Medulla oblongata (tissue), 1 donor: Measurements from ENCODE around the gene DRC7.

ENCODE experiments used
- DNase-seq: peaks from one replicate; pipeline ENCODE4 v3.0.0-alpha.2; 2015; ENCODE audit errors: extremely low spot score

Gene DRC7

GRCh38 chr16:57675741-57676551 lies 18.7 kb upstream of the DRC7 start:
- no peak for DNase-seq

- DNase-seq = no peak
These were observed 18.0 kb upstream of the DRC7 start for GRCh38 chr16:57676553-57677085.

- DNase-seq = no peak
These were observed 16.8 kb upstream of the DRC7 start for GRCh38 chr16:57677622-57678369.

GRCh38 chr16:57679016-57679415 lies 15.6 kb upstream of the DRC7 start:
- DNase-seq = no peak

GRCh38 chr16:57679767-57680482 lies 14.7 kb upstream of the DRC7 start:
- no peak for DNase-seq

- no peak for DNase-seq
These were observed 13.7 kb upstream of the DRC7 start for GRCh38 chr16:57680842-57681375.

GRCh38 chr16:57681950-57682728 lies 12.5 kb upstream of the DRC7 start:
- no peak for DNase-seq

GRCh38 chr16:57682809-57683635 lies 11.6 kb upstream of the DRC7 start:
- no peak for DNase-seq

GRCh38 chr16:57683636-57684545 lies 10.7 kb upstream of the DRC7 start:
- DNase-seq = no peak

- DNase-seq = no peak
These were observed 9.8 kb upstream of the DRC7 start for GRCh38 chr16:57684626-57685358.

GRCh38 chr16:57685633-57686032 lies 9.0 kb upstream of the DRC7 start:
- no peak for DNase-seq

- no peak for DNase-seq
These were observed 8.0 kb upstream of the DRC7 start for GRCh38 chr16:57686577-57686976.

- DNase-seq = no peak
These were observed 7.2 kb upstream of the DRC7 start for GRCh38 chr16:57687363-57687929.

GRCh38 chr16:57688487-57688986 lies 6.1 kb upstream of the DRC7 start:
- no peak for DNase-seq

GRCh38 chr16:57688987-57689761 lies 5.4 kb upstream of the DRC7 start:
- no peak for DNase-seq

GRCh38 chr16:57689762-57690558 lies 4.6 kb upstream of the DRC7 start:
- DNase-seq = no peak
